Astrocyte (in vitro differentiated cells and primary cell): ENCODE results near the gene SH3BP1. TPM values are rescaled to one million over a fixed set of nuclear protein-coding genes. Genes with fewer than 3 reads are reported as not detected.

Experiments
- DNase-seq: peaks from one replicate; pipeline ENCODE4 v3.0.0-alpha.2; 2010; ENCODE audit warnings: low read depth
- FAIRE-seq: peaks from 2 replicates; lab custom pipeline; 2011; peaks lifted over from hg19 to GRCh38; lab: Jason Lieb, UNC
- H2AFZ ChIP-seq: 2 replicates; pipeline ENCODE4 v1.6.0; 2012; ENCODE audit warnings: low read depth, low read length, inconsistent platforms
- H3K27ac ChIP-seq: 2 replicates; pipeline ENCODE4 v1.5.1; 2011; ENCODE audit warnings: low read depth, low read length, inconsistent platforms
- H3K27me3 ChIP-seq: 2 replicates; pipeline ENCODE4 v1.6.0; 2011; ENCODE audit warnings: low read length, inconsistent platforms; ENCODE audit not compliant: insufficient read depth
- H3K36me3 ChIP-seq: 2 replicates; pipeline ENCODE4 v1.5.1; 2011; ENCODE audit warnings: low read length, inconsistent platforms; ENCODE audit not compliant: insufficient read depth
- H3K4me1 ChIP-seq: 2 replicates; pipeline ENCODE4 v1.5.1; 2011; ENCODE audit warnings: low read length, inconsistent platforms; ENCODE audit not compliant: insufficient read depth
- H3K4me2 ChIP-seq: 2 replicates; pipeline ENCODE4 v1.6.0; 2012; ENCODE audit warnings: low read length, inconsistent platforms
- H3K4me3 ChIP-seq: 2 replicates; pipeline ENCODE4 v1.5.1; 2011; ENCODE audit warnings: low read depth, mild to moderate bottlenecking, low read length, inconsistent platforms; ENCODE audit not compliant: insufficient read depth
- H3K79me2 ChIP-seq: 2 replicates; pipeline ENCODE4 v1.6.0; 2012; ENCODE audit warnings: mild to moderate bottlenecking, low read length, inconsistent platforms; ENCODE audit not compliant: insufficient read depth
- H3K9ac ChIP-seq: 2 replicates; pipeline ENCODE4 v1.6.0; 2012; ENCODE audit warnings: mild to moderate bottlenecking, low read length, inconsistent platforms
- H3K9me3 ChIP-seq: 2 replicates; pipeline ENCODE4 v1.5.1; 2012; ENCODE audit warnings: low read depth, mild to moderate bottlenecking, low read length, inconsistent platforms; ENCODE audit not compliant: insufficient read depth
- H4K20me1 ChIP-seq: 2 replicates; pipeline ENCODE4 v1.6.0; 2012; ENCODE audit warnings: low read length, inconsistent platforms; ENCODE audit not compliant: insufficient read depth
- H3K27ac Mint-ChIP-seq: one replicate; pipeline ENCODE4 v1.8.0; 2021; ENCODE audit warnings: mild to moderate bottlenecking, mixed read lengths; ENCODE audit not compliant: unreplicated experiment
- H3K27me3 Mint-ChIP-seq: one replicate; pipeline ENCODE4 v1.8.0; 2021; ENCODE audit warnings: low read depth, mixed read lengths; ENCODE audit not compliant: unreplicated experiment
- H3K36me3 Mint-ChIP-seq: one replicate; pipeline ENCODE4 v1.8.0; 2021; ENCODE audit warnings: low read depth, mixed read lengths; ENCODE audit not compliant: unreplicated experiment
- H3K4me1 Mint-ChIP-seq: one replicate; pipeline ENCODE4 v1.8.0; 2021; ENCODE audit warnings: low read depth, mixed read lengths; ENCODE audit not compliant: unreplicated experiment
- H3K4me3 Mint-ChIP-seq: one replicate; pipeline ENCODE4 v1.8.0; 2021; ENCODE audit warnings: mild to moderate bottlenecking, moderate library complexity, mixed read lengths; ENCODE audit not compliant: unreplicated experiment
- H3K9me3 Mint-ChIP-seq: one replicate; pipeline ENCODE4 v1.8.0; 2021; ENCODE audit warnings: mild to moderate bottlenecking, mixed read lengths; ENCODE audit not compliant: unreplicated experiment
- EZH2 ChIP-seq: IDR thresholded peaks from 2 replicates; pipeline ENCODE4 v1.6.1; 2012; ENCODE audit warnings: mild to moderate bottlenecking, low read length, inconsistent platforms; ENCODE audit not compliant: insufficient read depth
- total RNA-seq: library from RNA; stranded (reverse); gene quantifications from 2 replicates; pipeline ENCODE4 v1.2.1, GENCODE V29; 2021
- TF ChIP-seq, protein P1 (sequence below): IDR thresholded peaks from 2 replicates; pipeline ENCODE4 v1.5.1; 2011; ENCODE audit warnings: low read depth, mild to moderate bottlenecking, inconsistent platforms, low read length, moderate library complexity; ENCODE audit not compliant: insufficient read depth

Gene SH3BP1
- total RNA-seq, 1 donor from 2014 or later, result 26.5 TPM

DNA sequence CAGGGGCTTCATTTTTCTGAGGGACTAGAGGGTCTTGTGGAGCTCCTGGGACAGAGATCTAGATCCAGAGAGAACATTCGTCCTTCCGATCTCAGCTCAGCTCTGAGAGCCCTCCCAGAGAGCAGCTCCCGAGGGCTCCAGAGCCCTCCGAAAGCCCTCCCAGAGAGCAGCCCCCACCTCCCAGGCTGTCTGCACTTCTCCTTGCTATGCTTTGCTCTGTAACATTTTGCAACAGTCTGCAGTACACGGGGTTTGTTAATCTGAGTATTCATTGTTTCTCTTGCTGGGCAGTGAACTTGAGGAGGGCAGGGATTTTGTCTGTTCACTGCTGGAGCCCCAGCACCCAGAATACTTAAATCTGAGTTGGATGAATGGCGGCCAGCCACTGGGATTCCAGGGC lies 28.3 kb upstream of the SH3BP1 start:
- peaks cover 6% of the 10 kb centered on the region for H3K36me3 Mint-ChIP-seq
- H3K79me2 ChIP-seq, result peaks cover 36% of the 10 kb centered on the region
- peaks cover 9% of the 10 kb centered on the region for H4K20me1 ChIP-seq
- H3K36me3 ChIP-seq, result no peaks in the 10 kb centered on the region
- no peak overlapping the region for H3K27ac ChIP-seq
- no peaks in the 10 kb centered on the region for H3K9me3 Mint-ChIP-seq
- no peaks in the 10 kb centered on the region for H3K27me3 Mint-ChIP-seq
- H3K4me3 ChIP-seq, result no peak overlapping the region
- H3K4me3 Mint-ChIP-seq, result no peak overlapping the region
- FAIRE-seq (no peak), DNase-seq (no peak)
- H2AFZ ChIP-seq, result no peak overlapping the region
- no peaks in the 10 kb centered on the region for H3K27me3 ChIP-seq
- no peak overlapping the region for H3K9ac ChIP-seq
- peaks cover 19% of the 10 kb centered on the region for H3K4me1 ChIP-seq
- TF ChIP-seq, protein P1, sequence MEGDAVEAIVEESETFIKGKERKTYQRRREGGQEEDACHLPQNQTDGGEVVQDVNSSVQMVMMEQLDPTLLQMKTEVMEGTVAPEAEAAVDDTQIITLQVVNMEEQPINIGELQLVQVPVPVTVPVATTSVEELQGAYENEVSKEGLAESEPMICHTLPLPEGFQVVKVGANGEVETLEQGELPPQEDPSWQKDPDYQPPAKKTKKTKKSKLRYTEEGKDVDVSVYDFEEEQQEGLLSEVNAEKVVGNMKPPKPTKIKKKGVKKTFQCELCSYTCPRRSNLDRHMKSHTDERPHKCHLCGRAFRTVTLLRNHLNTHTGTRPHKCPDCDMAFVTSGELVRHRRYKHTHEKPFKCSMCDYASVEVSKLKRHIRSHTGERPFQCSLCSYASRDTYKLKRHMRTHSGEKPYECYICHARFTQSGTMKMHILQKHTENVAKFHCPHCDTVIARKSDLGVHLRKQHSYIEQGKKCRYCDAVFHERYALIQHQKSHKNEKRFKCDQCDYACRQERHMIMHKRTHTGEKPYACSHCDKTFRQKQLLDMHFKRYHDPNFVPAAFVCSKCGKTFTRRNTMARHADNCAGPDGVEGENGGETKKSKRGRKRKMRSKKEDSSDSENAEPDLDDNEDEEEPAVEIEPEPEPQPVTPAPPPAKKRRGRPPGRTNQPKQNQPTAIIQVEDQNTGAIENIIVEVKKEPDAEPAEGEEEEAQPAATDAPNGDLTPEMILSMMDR, result no peak
- TF ChIP-seq EZH2, result no peak
- H3K4me1 Mint-ChIP-seq, result peaks cover 9% of the 10 kb centered on the region
- peak overlapping the region; percentile 34 for H3K27ac Mint-ChIP-seq
- no peaks in the 10 kb centered on the region for H3K9me3 ChIP-seq
- H3K4me2 ChIP-seq, result no peak overlapping the region

DNA sequence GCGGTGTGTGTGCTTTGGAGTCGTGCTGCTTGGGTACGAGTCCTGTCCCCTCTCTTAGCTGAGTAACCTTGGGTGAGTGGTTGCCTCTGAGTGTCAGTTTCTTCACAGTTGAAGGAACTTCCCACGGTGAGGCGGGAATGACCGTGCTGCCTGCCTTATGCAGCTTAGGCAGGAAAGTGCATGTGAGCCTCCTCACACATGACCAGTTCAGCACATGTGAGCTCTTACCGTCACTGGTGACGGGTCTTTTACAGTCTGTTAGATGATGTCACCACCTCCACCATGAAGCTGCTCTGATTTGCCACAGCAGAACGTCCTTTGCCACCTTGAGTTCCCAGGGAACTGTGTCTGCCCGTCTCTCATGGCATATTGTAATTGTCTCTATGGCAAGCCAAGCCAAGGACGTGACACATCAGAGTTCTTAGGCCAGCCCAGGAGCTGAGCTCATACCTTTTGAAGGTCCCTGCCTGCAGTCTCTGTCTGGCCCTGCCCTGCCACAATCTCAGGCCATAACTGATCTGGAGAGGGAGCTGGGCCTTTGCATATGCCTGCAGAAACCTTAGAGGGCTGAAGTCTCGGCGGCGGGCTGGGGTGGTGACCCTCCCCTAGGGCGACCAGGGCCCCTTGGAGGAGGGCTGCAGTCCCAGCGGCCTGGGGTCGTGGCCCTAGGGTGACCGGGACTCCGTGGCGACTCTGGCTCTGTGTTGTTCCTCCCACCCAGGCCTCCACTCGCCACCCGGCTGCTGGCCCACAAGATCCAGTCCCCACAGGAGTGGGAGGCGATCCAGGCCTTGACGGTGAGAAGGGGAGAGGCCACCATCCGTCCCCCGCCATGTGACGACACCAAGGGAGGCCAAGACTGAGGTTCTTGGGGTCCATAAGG lies 23.0 kb upstream of the SH3BP1 start:
- H3K27ac ChIP-seq, result no peak overlapping the region
- FAIRE-seq (no peak), DNase-seq (no peak)
- H3K9me3 Mint-ChIP-seq, result no peaks in the 10 kb centered on the region
- H3K36me3 Mint-ChIP-seq, result peaks cover 9% of the 10 kb centered on the region
- peaks cover 7% of the 10 kb centered on the region for H3K36me3 ChIP-seq
- no peaks in the 10 kb centered on the region for H3K27me3 ChIP-seq
- peaks cover 12% of the 10 kb centered on the region for H3K79me2 ChIP-seq
- H3K9me3 ChIP-seq, result no peaks in the 10 kb centered on the region
- TF ChIP-seq, protein P1, result no peak
- TF ChIP-seq EZH2, result no peak
- H3K4me2 ChIP-seq, result no peak overlapping the region
- H3K4me3 ChIP-seq, result no peak overlapping the region
- peaks cover 1% of the 10 kb centered on the region for H4K20me1 ChIP-seq
- H3K4me1 ChIP-seq, result peaks cover 3% of the 10 kb centered on the region
- no peak overlapping the region for H2AFZ ChIP-seq
- no peak overlapping the region for H3K27ac Mint-ChIP-seq
- peaks cover 2% of the 10 kb centered on the region for H3K4me1 Mint-ChIP-seq
- no peak overlapping the region for H3K9ac ChIP-seq
- no peaks in the 10 kb centered on the region for H3K27me3 Mint-ChIP-seq
- H3K4me3 Mint-ChIP-seq, result no peak overlapping the region

DNA sequence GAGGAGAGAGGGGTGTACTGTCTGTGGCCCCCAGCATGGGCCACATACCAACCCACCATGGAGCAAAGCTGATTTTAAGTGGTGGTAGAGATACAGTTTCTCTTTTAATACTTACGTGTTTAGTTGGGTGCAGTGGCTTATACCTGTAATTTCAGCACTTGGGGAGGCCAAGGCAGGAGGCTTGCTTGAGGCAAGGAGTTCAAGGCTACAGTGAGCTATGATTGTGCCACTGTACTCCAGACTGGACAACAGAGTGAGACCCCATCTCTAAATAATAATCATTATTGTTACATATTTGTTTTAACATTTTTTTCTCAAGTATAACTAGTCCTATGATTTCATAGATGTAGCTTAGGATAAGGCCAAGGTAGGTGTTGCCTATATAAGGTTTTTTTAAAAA lies 22.0 kb upstream of the SH3BP1 start:
- no peaks in the 10 kb centered on the region for H3K27me3 Mint-ChIP-seq
- peak overlapping the region; percentile 11 for H3K4me3 Mint-ChIP-seq
- no peak for DNase-seq

More for the DNA sequence above, 22.0 kb upstream of the SH3BP1 start:
- no peak for FAIRE-seq
- Histone ChIP-seq H3K27me3 (no peaks in the 10 kb centered on the region), H3K4me2 (no peak overlapping the region), H3K4me3 (no peak overlapping the region), H3K9me3 (no peaks in the 10 kb centered on the region), H4K20me1 (no peaks in the 10 kb centered on the region), H3K79me2 (peaks cover 6% of the 10 kb centered on the region), H3K9ac (no peak overlapping the region), H2AFZ (no peak overlapping the region), H3K27ac (no peak overlapping the region), H3K4me1 (peaks cover 3% of the 10 kb centered on the region), H3K36me3 (peaks cover 9% of the 10 kb centered on the region)
- Mint-ChIP-seq H3K4me1 (peaks cover 2% of the 10 kb centered on the region), H3K27ac (no peak overlapping the region), H3K9me3 (no peaks in the 10 kb centered on the region), H3K36me3 (peaks cover 9% of the 10 kb centered on the region)
- no peak for TF ChIP-seq EZH2
- TF ChIP-seq, protein P1, result no peak
